HG03097 (cell line): ENCODE measurements around the gene LMTK2.

Experiments
- ATAC-seq: cut with Tn5 transposase; IDR thresholded peaks from one replicate; pipeline ENCODE4 v1.9.1; 2021; ENCODE audit not compliant: unreplicated experiment, low FRiP score

The LMTK2 gene

GRCh38 chr7:98199131-98199530 is 92.5 kb downstream of the LMTK2 start:
- ATAC-seq = no peak

- ATAC-seq = peak; percentile 42
Measured at GRCh38 chr7:98200364-98200763, 93.7 kb downstream of the LMTK2 start.

- peak; percentile 92 for ATAC-seq
Measured at GRCh38 chr7:98202367-98203195, 95.9 kb downstream of the LMTK2 start.

DNA sequence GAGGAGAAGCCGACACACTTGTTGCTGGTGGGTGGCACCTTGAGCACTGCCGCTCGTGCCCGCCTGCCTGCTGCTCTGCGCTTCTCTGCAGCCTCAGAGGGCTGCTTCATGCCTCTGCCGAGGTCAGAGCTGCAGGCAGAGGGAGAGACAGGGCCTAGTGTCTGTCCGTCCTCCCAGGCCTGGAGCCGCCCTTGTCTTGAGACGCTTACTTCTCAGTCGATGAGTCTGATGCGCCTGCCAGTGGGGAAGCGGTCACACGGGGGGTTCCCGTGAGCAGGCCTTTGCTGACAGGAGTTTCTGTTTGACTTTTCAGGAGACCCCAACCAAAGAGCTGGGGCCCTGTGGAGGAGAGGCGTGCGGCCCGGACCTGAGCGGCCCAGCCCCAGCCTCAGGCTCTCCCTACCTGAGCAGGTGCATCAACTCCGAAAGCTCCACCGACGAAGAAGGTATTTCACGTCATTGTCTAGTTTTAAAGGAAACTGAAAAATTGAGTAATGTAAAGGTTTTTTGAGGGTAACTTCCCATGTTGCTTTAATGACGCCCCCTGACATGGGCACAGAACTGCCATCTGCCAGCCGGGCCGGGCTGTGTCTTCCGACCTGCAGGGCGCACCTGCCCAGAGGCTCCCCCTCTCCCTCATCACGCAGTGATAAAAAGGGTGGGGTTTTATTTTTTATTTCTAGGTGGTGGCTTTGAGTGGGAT is 96.8 kb downstream of the LMTK2 start:
- ATAC-seq = no peak

DNA sequence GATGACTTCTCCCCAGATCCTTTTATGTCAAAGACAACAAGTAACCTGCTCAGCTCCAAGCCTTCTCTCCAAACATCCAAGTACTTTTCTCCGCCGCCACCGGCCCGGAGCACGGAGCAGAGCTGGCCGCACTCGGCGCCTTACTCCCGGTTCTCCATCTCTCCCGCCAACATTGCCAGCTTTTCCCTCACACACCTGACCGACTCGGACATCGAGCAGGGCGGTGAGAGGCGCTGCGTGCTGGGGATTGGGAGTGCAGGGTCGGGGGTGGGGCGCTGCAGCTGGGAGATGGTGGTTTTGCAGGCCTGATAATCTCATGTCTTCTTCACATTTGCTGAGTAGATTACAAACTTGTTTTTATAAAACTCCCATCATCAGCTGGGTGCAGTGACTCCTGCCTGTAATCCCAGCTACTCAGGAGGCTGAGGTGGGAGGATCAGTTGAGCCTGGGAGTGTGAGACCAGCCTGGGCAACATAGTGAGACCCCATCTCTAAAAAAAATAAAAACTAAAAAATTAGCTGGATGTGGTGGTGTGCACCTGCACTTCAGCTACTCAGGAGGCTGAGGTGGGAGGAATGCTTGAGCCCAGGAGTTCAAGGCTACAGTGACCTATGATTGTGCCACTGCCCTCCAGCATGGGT is 97.4 kb downstream of the LMTK2 start:
- no peak for ATAC-seq

GRCh38 chr7:98204670-98205069 is 98.0 kb downstream of the LMTK2 start:
- ATAC-seq = no peak

DNA sequence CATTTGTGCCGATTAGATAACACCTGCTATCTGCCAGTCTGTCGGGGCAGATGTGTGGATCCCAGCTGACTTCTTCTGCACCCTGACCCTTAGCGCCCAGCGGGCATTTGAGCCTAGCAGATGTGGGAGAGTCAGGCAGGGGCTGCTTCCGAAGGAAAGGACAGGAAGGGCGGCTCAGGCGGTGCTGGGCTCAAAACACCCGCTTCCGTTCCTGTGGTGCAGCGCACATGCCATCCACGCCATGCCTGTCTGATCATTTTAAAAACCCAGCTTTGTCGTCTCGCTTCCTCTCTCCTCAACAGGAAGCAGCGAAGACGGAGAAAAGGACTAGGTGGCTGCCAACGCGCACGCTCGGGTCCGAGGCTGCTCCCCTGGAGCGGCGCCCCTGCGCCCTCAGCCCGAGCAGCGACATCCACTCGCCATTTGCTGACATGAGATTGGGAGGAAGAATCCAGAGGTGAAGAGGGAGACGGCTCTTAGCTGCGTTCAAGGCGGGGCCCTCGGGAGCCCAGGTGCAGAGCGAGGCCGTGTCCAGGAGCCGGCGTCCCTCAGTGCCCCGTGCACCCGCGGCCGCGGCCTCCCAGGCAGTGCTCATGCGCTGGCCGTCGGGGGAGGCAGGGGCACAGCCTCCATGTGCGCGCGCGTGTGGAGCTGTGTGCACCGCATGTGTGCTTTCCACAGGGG is 98.6 kb downstream of the LMTK2 start:
- no peak for ATAC-seq

DNA sequence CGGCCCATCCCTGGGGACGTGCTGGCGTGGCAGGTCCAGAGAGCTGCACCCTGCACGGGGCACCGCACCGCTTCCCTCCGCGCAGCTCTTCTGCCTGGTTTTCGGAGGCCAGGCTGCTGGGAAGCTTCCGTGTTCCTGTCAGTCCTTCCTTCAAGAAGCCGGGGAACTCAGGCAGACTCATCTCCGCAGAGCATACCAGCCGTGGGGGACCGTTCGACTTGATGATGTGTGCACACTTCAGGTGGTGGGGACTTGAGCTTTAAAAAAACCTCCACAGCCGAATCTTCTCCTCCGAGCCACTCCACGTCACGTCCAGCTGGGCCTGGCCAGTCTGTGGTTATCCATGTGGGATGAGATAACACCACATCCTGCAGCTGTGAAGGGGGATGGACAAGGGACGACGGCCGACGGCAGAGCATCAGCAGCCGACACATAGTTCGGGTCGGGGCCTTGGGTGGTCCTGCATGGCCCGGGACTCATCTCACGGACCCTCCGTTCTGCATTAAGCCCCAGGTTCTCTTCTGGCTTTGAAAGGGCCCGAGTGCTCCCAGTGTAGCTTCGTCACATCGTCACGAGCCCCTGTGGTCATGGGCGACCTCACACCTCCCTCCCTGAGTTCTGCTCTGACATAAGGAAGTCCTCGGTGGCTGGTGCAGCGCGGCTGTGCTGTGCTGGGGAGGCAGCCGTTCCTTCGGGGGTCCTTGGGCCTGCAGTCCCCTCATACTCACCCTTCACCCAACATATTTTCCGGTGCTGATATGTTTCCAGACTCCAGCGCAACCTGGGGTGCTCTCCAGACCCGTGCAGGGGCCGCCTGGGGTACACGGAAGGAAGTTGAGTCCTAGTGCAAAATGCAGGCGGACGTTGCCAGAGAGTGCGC is 100.0 kb downstream of the LMTK2 start:
- ATAC-seq = no peak

GRCh38 chr7:98209166-98209920 is 102.7 kb downstream of the LMTK2 start:
- ATAC-seq = no peak

DNA sequence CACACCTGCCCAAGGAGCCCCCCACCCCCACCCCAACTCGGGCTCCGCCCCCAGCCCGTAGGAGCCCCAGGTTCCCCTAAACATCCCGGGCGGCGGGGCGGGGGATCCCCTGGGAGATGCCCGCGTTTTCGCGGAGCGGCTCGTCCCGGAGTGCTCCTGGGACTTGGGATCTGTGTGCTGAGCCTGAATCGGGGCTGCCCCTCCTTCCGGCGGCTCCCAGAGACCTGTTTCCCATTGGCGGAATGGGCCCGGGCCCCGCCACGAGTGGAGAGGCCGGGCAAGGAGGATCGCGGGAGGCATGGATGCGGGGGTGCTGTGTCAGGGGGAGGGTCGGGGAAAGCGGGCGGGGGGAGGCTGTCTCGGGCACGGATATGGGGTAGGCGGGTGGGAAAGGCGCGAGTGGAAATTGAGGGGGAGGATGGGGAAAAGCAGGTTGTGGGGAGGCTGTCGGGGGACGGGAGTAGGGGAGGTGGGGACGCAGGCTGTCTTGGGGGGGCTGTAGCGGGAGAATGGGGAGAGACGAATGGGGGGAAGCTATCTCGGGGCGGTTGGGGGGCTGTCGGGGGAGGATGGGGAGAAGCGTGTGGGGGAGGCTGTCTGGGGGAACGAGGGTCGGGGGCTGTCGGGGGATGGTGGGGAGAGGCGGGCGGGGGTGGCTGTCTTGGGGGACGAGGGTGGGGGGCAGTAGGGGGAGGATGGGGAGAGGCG is 104.0 kb downstream of the LMTK2 start:
- no peak for ATAC-seq

DNA sequence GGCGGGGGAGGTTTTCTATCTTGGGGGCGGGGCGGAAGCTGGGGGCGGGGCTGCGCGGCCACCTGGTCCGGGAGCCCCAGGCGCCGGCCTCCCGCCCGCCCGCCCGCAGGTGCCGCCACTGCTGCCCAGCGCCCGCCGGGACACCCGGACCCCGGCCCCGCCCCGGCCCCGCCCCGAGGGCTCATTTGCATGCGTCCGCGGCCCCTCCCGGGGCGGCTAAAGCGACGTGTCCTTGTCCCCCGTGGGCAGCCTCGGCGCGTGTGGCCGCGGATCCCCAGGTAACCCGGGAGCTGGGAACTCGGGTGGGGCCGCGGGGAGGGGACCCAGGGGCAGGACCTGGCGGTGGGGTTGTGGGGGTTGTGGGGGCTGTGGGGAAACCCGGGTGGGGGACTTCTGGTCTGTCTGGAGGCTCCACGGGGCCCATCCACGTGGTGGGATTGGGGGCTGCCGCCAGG is 104.6 kb downstream of the LMTK2 start, which contains the start of gene BHLHA15:
TSS of gene BHLHA15 (plus strand) at position 219 of the 455 bp plus-strand sequence. CDS start 871 bp downstream, outside the sequence.
- ATAC-seq = no peak

- no peak for ATAC-seq
Measured at GRCh38 chr7:98211676-98212531, 105.2 kb downstream of the LMTK2 start.

- ATAC-seq = no peak
Measured at GRCh38 chr7:98212532-98213041, 105.9 kb downstream of the LMTK2 start.

DNA sequence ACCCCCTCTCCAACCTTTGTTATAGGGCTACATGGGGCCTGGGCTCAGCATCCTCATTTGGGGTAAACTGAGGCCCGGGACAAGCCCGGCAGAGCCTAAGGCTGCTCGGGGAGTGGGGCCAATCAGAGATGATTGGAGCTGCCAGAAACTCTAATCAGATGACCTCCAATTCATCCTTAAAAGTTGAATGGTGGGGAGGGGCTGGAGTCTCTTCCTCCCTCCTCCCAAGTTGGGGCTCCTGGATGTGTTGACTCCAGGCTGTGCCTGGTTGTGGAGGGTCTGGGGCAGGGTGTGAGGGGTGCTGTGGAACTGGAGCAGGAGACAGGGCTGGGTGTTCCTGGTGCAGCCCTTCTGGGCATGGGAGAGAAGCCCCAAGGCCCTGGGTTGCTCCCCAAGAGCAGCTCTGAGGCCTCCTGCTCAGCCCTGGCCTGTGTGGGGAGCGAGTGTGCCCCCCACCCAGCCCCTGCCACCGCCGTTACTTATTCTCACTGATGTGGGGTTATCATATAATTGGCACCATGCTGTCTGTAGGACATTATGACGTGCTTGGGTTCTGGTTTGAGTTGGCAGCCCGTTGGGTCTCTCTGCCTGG is 106.7 kb downstream of the LMTK2 start:
- no peak for ATAC-seq

- ATAC-seq = no peak
Measured at GRCh38 chr7:98213888-98214810, 107.5 kb downstream of the LMTK2 start.

- ATAC-seq = no peak
Measured at GRCh38 chr7:98214811-98215321, 108.2 kb downstream of the LMTK2 start.
